Measurements from ENCODE around the gene STX5.
A peak's percentile ranks its signal among the peaks of the same experiment; 100 is the strongest.
"Not testable (repeated sequence)": the region's sequence is repeated elsewhere in the genome, so short reads cannot be mapped to it uniquely, and the experiment has no call there.

The STX5 gene

DNA sequence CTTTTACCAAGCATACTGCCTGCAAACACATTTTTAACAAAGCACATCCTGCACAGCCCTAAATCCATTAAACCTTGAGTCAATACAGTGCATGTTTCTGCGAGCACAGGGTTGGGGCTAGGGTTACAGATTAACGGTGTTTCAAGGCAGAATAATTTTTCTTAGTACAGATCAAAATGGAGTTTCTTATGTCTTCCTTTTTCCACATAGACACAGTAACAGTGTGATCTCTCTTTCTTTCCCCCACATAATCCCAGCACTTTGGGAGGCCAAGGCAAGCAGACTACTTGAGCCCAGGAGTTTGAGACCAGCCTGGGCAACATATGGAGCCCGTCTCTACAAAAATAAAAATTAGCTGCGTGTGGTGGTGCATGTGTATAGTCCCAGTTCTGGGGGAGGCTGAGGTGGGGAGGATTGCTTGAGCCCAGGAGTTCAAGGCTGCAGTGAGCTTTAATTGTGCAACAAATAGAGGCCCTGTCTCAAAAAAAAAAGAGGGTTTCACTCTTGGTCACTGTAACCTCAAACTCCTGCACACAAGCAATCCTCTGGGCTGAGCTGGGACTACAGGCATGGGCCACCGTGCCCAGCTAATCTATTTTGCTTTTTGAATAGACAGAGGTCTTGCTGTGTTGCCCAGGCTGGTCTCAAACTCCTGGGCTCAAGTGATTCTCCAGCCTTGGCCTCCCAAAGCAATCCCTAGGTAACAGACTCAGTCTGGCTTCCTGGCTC is 29.1 kb upstream of the STX5 start:
- Histone ChIP-seq H3K27ac (no peak overlapping the region), H3K36me3 (no peaks in the 10 kb centered on the region), H3K4me3 (no peak overlapping the region), H3K4me1 (peaks cover 0 to 5% (median 2%) of the 10 kb centered on the region in 4 donors), H3K27me3 (no peaks in the 10 kb centered on the region), H3K9me3 (no peaks in the 10 kb centered on the region)
- DNase-seq: no peak
- TF ChIP-seq, protein P1, sequence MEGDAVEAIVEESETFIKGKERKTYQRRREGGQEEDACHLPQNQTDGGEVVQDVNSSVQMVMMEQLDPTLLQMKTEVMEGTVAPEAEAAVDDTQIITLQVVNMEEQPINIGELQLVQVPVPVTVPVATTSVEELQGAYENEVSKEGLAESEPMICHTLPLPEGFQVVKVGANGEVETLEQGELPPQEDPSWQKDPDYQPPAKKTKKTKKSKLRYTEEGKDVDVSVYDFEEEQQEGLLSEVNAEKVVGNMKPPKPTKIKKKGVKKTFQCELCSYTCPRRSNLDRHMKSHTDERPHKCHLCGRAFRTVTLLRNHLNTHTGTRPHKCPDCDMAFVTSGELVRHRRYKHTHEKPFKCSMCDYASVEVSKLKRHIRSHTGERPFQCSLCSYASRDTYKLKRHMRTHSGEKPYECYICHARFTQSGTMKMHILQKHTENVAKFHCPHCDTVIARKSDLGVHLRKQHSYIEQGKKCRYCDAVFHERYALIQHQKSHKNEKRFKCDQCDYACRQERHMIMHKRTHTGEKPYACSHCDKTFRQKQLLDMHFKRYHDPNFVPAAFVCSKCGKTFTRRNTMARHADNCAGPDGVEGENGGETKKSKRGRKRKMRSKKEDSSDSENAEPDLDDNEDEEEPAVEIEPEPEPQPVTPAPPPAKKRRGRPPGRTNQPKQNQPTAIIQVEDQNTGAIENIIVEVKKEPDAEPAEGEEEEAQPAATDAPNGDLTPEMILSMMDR (IDR thresholded peaks at IDR 0.05): no peak
- intact Hi-C loops (cut with DNase I; ENCODE audit: low total_unique reads): no loop called here

DNA sequence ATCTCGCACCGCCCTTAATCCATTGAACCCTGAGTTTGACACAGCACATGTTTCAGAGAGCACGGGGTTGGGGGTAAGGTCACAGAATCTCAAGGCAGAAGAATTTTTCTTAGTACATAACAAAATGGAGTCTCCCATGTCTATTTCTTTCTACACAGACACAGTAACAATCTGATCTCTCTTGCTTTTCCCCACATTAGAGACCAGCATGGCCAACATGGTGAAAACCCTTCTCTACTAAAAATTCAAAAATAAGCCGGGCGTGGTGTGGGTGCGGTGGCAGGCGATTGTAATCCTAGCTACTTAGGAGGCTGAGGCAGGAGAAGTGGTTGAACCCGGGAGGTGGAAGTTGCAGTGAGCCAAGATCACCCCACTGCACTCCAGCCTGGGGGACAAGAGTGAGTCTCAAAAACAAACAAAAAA is 27.4 kb upstream of the STX5 start:
- intact Hi-C loops (cut with DNase I; ENCODE audit: low total_unique reads); H3K4me3 ChIP-seq: not testable (repeated sequence)

DNA sequence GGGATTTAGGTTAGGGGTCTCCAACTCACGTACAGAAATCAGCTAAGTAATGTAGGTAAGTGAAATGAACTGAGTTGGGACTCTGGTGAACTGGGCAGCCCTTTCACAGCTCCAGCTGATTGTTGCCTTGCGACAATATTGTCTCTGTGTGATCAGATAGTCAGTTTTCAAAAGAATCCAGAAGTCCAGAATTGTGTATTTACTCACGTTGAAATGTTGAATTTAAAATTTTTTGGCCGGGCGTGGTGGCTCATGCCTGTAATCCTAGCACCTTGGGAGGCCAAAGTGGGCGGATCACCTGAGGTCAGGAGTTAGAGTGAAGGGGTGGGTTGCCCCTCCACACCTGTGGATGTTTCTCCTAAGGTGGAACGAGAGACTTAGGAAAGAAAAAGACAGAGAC is 26.4 kb upstream of the STX5 start:
- Histone ChIP-seq H3K9me3 (no peaks in the 10 kb centered on the region), H3K4me3 (no peak overlapping the region), H3K27me3 (no peaks in the 10 kb centered on the region), H3K36me3 (peaks cover 12 to 14% (median 12%) of the 10 kb centered on the region in 3 donors), H3K27ac (no peak overlapping the region), H3K4me1 (peaks cover 0 to 24% (median 21%) of the 10 kb centered on the region in 4 donors)
- intact Hi-C loops (cut with DNase I; ENCODE audit: low total_unique reads): no loop called here
- DNase-seq: no peak
- TF ChIP-seq, protein P1 (IDR thresholded peaks at IDR 0.05): no peak

More for the DNA sequence above, 27.4 kb upstream of the STX5 start:
- H3K36me3 ChIP-seq, H3K27ac ChIP-seq, DNase-seq, H3K9me3 ChIP-seq, H3K27me3 ChIP-seq: not testable (repeated sequence)
- H3K4me1 ChIP-seq: peaks cover 0 to 15% (median 10%) of the 10 kb centered on the region in 4 donors

DNA sequence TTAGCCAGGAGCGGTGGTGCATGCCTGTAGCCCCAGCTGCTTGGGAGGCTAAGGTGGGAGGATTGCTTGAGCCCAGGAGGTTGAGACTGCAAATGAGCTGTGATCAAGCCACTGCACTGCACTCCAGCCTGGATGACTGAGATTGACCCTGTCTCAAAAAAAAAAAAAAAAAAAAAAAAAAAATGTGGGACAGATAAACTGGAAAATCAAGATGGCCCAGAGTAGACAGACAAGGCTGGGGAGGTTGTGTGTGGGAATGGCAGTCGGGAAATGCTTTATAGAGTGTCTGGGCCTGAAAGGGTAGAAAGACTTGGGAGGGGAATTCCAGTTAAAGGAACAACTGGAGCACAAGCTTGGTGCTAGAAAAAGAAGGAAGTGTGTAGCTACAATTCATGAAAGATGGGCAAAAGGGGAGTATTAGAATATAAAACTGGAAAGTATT is 25.7 kb upstream of the STX5 start:
- TF ChIP-seq, protein P1 (IDR thresholded peaks at IDR 0.05): no peak
- no peak for DNase-seq
- Histone ChIP-seq H3K27me3 (no peaks in the 10 kb centered on the region), H3K4me3 (no peak overlapping the region), H3K36me3 (peaks cover 18 to 20% (median 18%) of the 10 kb centered on the region in 3 donors), H3K4me1 (peaks cover 0 to 24% (median 22%) of the 10 kb centered on the region in 4 donors), H3K9me3 (no peaks in the 10 kb centered on the region), H3K27ac (no peak overlapping the region)
- intact Hi-C loops (cut with DNase I; ENCODE audit: low total_unique reads): no loop called here

DNA sequence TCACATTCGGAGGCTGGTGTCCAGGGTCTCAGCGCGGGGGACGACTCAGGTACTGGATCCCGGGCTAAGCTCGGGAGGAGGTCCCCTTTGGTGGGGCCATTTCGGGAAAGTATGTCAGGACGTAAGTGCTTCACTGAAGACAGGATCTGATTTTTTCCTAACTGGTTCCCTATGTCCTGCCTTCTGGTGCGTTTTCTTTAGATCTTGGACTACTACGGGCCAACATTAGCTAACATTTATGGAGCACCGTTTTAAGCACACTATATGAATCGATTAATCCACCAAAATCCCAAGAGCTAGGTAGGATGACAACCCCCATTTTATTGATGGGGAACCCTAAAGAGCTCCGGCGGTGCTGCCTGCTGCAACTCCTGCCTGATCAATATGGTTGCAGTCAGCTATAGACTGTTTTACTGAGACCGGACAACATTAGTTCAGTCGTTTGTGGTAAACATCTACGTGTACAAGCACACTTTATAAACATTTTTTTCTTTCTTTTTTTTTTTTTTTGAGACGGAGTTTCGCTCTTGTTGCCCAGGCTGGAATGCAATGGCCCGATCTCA is 24.6 kb upstream of the STX5 start:
- Histone ChIP-seq H3K36me3 (peaks cover 29 to 30% (median 30%) of the 10 kb centered on the region in 3 donors), H3K9me3 (no peaks in the 10 kb centered on the region), H3K4me1 (peaks cover 0 to 24% (median 22%) of the 10 kb centered on the region in 4 donors), H3K27ac (peak overlapping the region; percentile 45 to 80), H3K4me3 (peak overlapping the region; percentile 68 to 75), H3K27me3 (no peaks in the 10 kb centered on the region)
- TF ChIP-seq, protein P1 (IDR thresholded peaks at IDR 0.05): no peak
- intact Hi-C loops (cut with DNase I; ENCODE audit: low total_unique reads): no loop called here
- DNase-seq: no peak

Measured in tibial artery (tissue), 4 donors.